Lower lobe of right lung (tissue), 2 donors: ENCODE results near the gene GPR55. TPM values are rescaled to one million over a fixed set of nuclear protein-coding genes. Genes with fewer than 3 reads are reported as not detected.

Source experiments
- ATAC-seq, 2 donors: fragments of 200-7000 bp; cut with Tn5 transposase; one replicate each; pipeline ENCODE4 v1.9.1; 2020 to 2022; ENCODE audit warnings: mild to moderate bottlenecking in 2 of 2, moderate library complexity in 2 of 2
- DNase-seq: peaks from one replicate; pipeline ENCODE4 v3.0.0-alpha.2; 2020
- H3K27ac ChIP-seq: fragments of 200-600 bp; one replicate; pipeline ENCODE4 v1.8.0; 2022
- H3K27me3 ChIP-seq: fragments of 200-600 bp; one replicate; pipeline ENCODE4 v1.8.0; 2022; ENCODE audit warnings: low read depth
- H3K36me3 ChIP-seq: fragments of 200-600 bp; one replicate; pipeline ENCODE4 v1.8.0; 2022; ENCODE audit warnings: mild to moderate bottlenecking
- H3K4me1 ChIP-seq: fragments of 200-600 bp; one replicate; pipeline ENCODE4 v1.8.0; 2022
- H3K4me3 ChIP-seq: fragments of 200-600 bp; one replicate; pipeline ENCODE4 v1.8.0; 2022; ENCODE audit warnings: mild to moderate bottlenecking
- H3K9me3 ChIP-seq: fragments of 200-600 bp; one replicate; pipeline ENCODE4 v1.8.0; 2022
- intact Hi-C: fragments of 100-400 bp; cut with DNase I; formaldehyde crosslinking; loops from one replicate; pipeline ENCODE4 v1.11.0; 2022
- total RNA-seq: library from RNA; stranded (reverse); fragmentation: NEBNext Ultra II Directional; extraction: Animal tissue kit (Norgen Biotek cat#: 25700); gene quantifications from one replicate; pipeline ENCODE4 v1.2.1, GENCODE V29; 2021
- TF ChIP-seq, protein P1 (sequence below): fragments of 200-600 bp; IDR thresholded peaks from one replicate; pipeline ENCODE4 v1.8.0; 2022; ENCODE audit warnings: antibody characterized with exemption, mild to moderate bottlenecking
- donor health status: DM: no; HTN: yes; CAD: no; lungs with severe emphysema.

The GPR55 gene
- total RNA-seq, 1 donor from 2014 or later = 0.74 TPM

DNA sequence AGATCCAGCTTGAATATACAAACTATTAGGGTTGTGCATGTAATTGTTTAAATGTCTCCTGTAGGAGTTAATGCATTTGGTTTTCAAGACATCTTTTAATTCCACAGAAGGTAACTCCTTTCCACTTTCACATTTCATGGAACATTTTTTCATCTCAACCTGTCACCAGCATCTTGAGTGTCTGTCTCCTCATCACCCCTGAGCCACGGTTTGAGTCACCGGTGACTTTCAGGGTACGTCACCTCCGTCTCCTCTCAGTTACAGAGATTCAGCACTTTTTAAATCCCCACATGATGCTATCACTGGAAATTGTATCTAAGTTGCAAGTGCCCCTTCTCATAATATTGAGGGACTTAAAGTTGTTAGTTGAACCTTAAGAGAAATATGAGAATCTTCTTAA is 25.3 kb downstream of the GPR55 start:
- intact Hi-C loops = no loop called here
- no peak for DNase-seq

DNA sequence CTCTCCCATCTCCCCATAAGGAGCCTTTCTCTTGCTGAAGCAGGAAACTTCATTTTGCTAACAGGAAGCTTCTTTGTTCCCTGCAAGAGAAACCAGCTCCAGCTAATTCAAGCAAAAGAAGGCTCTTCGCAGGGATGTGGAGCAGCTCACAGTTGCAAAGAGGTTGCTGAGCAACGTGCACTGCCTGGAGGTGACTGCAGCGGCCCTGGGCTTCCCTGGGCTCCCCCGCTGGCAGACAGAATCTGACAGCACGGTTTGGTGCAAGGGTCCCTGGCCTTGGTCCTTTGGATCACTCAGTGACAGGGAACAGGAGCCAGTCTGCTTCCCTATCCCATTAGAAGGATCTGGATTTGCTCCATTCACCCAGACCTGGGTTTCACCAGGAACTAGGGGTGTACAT is 25.8 kb downstream of the GPR55 start:
- intact Hi-C loops = no loop called here
- H3K4me3 ChIP-seq = no peak overlapping the region
- TF ChIP-seq, protein P1, sequence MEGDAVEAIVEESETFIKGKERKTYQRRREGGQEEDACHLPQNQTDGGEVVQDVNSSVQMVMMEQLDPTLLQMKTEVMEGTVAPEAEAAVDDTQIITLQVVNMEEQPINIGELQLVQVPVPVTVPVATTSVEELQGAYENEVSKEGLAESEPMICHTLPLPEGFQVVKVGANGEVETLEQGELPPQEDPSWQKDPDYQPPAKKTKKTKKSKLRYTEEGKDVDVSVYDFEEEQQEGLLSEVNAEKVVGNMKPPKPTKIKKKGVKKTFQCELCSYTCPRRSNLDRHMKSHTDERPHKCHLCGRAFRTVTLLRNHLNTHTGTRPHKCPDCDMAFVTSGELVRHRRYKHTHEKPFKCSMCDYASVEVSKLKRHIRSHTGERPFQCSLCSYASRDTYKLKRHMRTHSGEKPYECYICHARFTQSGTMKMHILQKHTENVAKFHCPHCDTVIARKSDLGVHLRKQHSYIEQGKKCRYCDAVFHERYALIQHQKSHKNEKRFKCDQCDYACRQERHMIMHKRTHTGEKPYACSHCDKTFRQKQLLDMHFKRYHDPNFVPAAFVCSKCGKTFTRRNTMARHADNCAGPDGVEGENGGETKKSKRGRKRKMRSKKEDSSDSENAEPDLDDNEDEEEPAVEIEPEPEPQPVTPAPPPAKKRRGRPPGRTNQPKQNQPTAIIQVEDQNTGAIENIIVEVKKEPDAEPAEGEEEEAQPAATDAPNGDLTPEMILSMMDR = no peak
- H3K27me3 ChIP-seq = no peaks in the 10 kb centered on the region
- no peaks in the 10 kb centered on the region for H3K4me1 ChIP-seq
- no peaks in the 10 kb centered on the region for H3K36me3 ChIP-seq
- H3K27ac ChIP-seq = no peak overlapping the region
- no peak for DNase-seq
- H3K9me3 ChIP-seq = no peaks in the 10 kb centered on the region
- no peak for ATAC-seq

More for the DNA sequence above, 25.3 kb downstream of the GPR55 start:
- Histone ChIP-seq H3K27ac (no peak overlapping the region), H3K4me1 (no peaks in the 10 kb centered on the region), H3K9me3 (no peaks in the 10 kb centered on the region), H3K4me3 (no peak overlapping the region), H3K36me3 (no peaks in the 10 kb centered on the region), H3K27me3 (no peaks in the 10 kb centered on the region)
- ATAC-seq = no peak
- TF ChIP-seq, protein P1 = no peak

DNA sequence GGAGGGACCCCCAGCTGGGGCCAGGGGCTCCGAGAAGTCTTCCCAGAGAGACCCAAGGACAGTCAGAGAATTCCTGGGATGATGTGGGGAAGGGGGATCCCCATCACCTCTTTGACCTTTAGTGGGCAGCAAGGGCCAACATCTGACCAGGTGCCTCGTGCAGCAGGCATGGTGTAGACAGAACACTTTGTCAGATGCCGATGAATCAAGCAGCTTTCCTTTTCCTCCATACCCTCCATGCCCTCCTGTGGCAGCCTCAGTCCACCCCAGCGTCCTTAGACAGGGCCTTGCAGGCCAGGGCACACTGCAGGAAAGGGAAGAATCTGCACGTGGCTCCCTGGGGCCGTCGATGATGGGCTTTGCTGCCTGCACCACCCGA is 26.3 kb downstream of the GPR55 start:
- intact Hi-C loops = no loop called here
- H3K9me3 ChIP-seq = no peaks in the 10 kb centered on the region
- H3K4me3 ChIP-seq = no peak overlapping the region
- H3K4me1 ChIP-seq = no peaks in the 10 kb centered on the region
- no peak for DNase-seq
- ATAC-seq = no peak
- no peak overlapping the region for H3K27ac ChIP-seq
- H3K27me3 ChIP-seq = no peaks in the 10 kb centered on the region
- no peaks in the 10 kb centered on the region for H3K36me3 ChIP-seq
- TF ChIP-seq, protein P1 = no peak

DNA sequence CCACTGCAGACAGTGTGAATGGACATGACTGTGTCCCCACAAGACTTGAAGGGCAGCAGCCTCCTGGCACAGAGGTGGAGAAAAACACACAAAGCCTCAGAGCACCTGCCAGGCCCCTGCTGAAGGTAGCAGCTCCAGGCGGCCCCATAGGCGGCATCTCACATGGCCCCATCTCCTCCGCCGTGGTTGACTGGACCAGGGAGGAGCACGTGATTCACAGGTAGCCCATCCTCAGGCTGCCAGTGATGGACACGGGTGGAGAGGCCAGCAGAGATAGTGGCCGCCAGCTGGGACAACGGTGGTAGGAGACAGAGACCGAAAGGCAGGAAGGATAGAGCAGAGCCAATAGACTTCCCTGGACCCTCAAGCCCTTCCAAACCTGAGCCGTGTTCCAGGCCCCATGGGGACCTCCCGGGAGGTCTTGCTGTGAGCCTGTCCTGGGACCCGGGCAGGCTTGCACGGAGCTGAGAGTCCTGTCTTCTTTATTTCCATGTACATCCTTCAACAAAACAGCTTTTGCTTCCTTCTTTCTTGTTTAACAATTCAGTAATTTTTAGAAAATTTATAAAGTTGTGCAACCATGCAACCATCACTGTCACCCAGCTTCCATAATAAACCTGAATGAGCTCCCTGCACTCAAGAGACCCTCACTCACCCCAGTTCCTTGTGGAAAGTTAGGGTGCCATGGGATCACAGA is 26.9 kb downstream of the GPR55 start:
- no peaks in the 10 kb centered on the region for H3K4me1 ChIP-seq
- H3K27ac ChIP-seq = no peak overlapping the region
- TF ChIP-seq, protein P1 = no peak
- H3K4me3 ChIP-seq = no peak overlapping the region
- no peaks in the 10 kb centered on the region for H3K9me3 ChIP-seq
- no peaks in the 10 kb centered on the region for H3K36me3 ChIP-seq
- DNase-seq (no peak), ATAC-seq (no peak)
- no peaks in the 10 kb centered on the region for H3K27me3 ChIP-seq
- intact Hi-C loops = no loop called here

DNA sequence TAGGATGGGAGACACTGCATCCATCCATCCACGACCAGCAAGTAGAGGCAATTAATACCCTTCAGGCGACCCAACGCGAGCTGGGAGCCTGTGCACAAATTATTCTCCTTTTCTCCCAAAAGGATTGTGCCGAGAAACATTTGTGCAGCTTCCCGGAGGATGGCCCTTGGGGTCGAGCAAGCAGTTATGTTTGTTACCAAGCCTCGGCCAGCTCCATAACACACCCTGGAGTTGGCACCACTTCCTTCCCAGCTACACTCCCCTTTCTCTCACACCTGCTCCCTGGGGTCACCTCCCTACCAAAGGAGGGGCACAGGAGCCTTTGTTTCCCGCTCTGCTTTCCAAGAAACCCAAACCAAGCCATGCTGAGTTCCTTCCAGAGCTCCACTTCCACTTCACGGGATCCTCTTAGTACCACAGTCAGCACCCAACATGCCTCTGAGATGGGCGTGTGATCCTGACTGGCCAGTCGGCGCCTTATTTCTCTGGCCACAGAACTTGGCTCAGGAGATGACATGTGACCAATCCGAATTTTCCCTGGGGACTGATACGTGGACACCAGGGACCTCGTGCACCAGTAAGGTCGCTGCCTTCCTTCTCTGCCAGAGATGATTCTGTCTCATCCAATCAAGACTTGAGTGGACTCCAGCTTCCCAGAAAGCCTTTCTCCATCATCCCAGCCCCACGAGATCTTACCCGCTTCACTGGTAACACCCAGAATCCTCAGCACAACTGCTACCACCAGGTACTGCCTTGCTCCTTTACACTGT is 28.5 kb downstream of the GPR55 start:
- intact Hi-C loops = no loop called here

More for the DNA sequence above, 28.5 kb downstream of the GPR55 start:
- H3K4me1 ChIP-seq = no peaks in the 10 kb centered on the region
- H3K27me3 ChIP-seq = no peaks in the 10 kb centered on the region
- ATAC-seq = no peak
- H3K36me3 ChIP-seq = no peaks in the 10 kb centered on the region
- no peaks in the 10 kb centered on the region for H3K9me3 ChIP-seq
- no peak overlapping the region for H3K27ac ChIP-seq
- no peak overlapping the region for H3K4me3 ChIP-seq
- DNase-seq = no peak
- TF ChIP-seq, protein P1 = no peak
